H9 (cell line): ENCODE results near the gene STOX2. TPM values are rescaled to one million over a fixed set of nuclear protein-coding genes. Genes with fewer than 3 reads are reported as not detected.

Experiments
- DNase-seq: peaks from one replicate; pipeline ENCODE4 v3.0.0-alpha.2; 2017
- H2AFZ ChIP-seq: one replicate; pipeline ENCODE4 v1.6.1; 2013; ENCODE audit warnings: mild to moderate bottlenecking, low read length, control low read depth, moderate library complexity
- H2AK5ac ChIP-seq: 2 replicates; pipeline ENCODE4 v1.6.1; 2013; ENCODE audit warnings: low read length, control low read depth, mixed read lengths; ENCODE audit not compliant: insufficient read length
- H2BK120ac ChIP-seq: one replicate; pipeline ENCODE4 v1.6.1; 2013; ENCODE audit warnings: low read depth, mild to moderate bottlenecking, low read length, control low read depth, inconsistent platforms; ENCODE audit not compliant: poor library complexity, severe bottlenecking
- H2BK12ac ChIP-seq: 2 replicates; pipeline ENCODE4 v1.6.1; 2013; ENCODE audit warnings: low read length, control low read depth, mixed read lengths, low read depth; ENCODE audit not compliant: insufficient read length
- H2BK15ac ChIP-seq: 2 replicates; pipeline ENCODE4 v1.6.1; 2013; ENCODE audit warnings: low read depth, low read length, control low read depth
- H2BK20ac ChIP-seq: one replicate; pipeline ENCODE4 v1.6.1; 2013; ENCODE audit warnings: low read depth, mild to moderate bottlenecking, low read length, control low read depth, inconsistent platforms; ENCODE audit not compliant: poor library complexity, severe bottlenecking
- H2BK5ac ChIP-seq: 2 replicates; pipeline ENCODE4 v1.6.1; 2013; ENCODE audit warnings: low read length, control low read depth, mixed read lengths; ENCODE audit not compliant: insufficient read length
- H3K14ac ChIP-seq: 2 replicates; pipeline ENCODE4 v1.6.1; 2013; ENCODE audit warnings: low read length, control low read depth; ENCODE audit not compliant: insufficient read depth
- H3K18ac ChIP-seq: 2 replicates; pipeline ENCODE4 v1.6.1; 2013; ENCODE audit warnings: low read depth, mild to moderate bottlenecking, mixed read lengths, low read length, control low read depth; ENCODE audit not compliant: insufficient read length
- H3K23ac ChIP-seq: 2 replicates; pipeline ENCODE4 v1.6.1; 2013; ENCODE audit warnings: low read length, control low read depth, mixed read lengths, low read depth; ENCODE audit not compliant: insufficient read length
- H3K23me2 ChIP-seq: 2 replicates; pipeline ENCODE4 v1.6.1; 2013; ENCODE audit warnings: low read depth, mild to moderate bottlenecking, mixed read lengths, low read length, control low read depth; ENCODE audit not compliant: insufficient read length, poor library complexity, severe bottlenecking
- H3K27ac ChIP-seq: 2 replicates; pipeline ENCODE4 v1.5.1; 2013; ENCODE audit warnings: low read length, control low read depth, mixed read lengths, low read depth; ENCODE audit not compliant: insufficient read length
- H3K27me3 ChIP-seq: 2 replicates; pipeline ENCODE4 v1.6.1; 2013; ENCODE audit warnings: low read length, control low read depth, inconsistent platforms; ENCODE audit not compliant: insufficient read depth
- H3K4ac ChIP-seq: 2 replicates; pipeline ENCODE4 v1.6.1; 2013; ENCODE audit warnings: low read depth, mild to moderate bottlenecking, control low read depth, inconsistent platforms, low read length, moderate library complexity
- H3K4me1 ChIP-seq: 2 replicates; pipeline ENCODE4 v1.6.1; 2013; ENCODE audit warnings: low read length, control low read depth, inconsistent platforms; ENCODE audit not compliant: insufficient read depth
- H3K4me2 ChIP-seq: 2 replicates; pipeline ENCODE4 v1.6.1; 2013; ENCODE audit warnings: low read length, control low read depth, mixed read lengths; ENCODE audit not compliant: insufficient read length, insufficient read depth
- H3K56ac ChIP-seq: 2 replicates; pipeline ENCODE4 v1.6.1; 2013; ENCODE audit warnings: low read depth, mild to moderate bottlenecking, mixed read lengths, low read length, control low read depth; ENCODE audit not compliant: insufficient read length
- H3K79me1 ChIP-seq: 2 replicates; pipeline ENCODE4 v1.6.1; 2013; ENCODE audit warnings: low read depth, mild to moderate bottlenecking, moderate library complexity, low read length, control low read depth, inconsistent platforms; ENCODE audit not compliant: insufficient read depth, poor library complexity, severe bottlenecking
- H3K79me2 ChIP-seq: 2 replicates; pipeline ENCODE4 v1.6.1; 2013; ENCODE audit warnings: low read length, control low read depth, inconsistent platforms; ENCODE audit not compliant: insufficient read depth
- H3K9ac ChIP-seq: 2 replicates; pipeline ENCODE4 v1.6.1; 2013; ENCODE audit warnings: low read length, control low read depth, mixed read lengths; ENCODE audit not compliant: insufficient read length; ENCODE audit errors: extremely low read depth
- H3K9me3 ChIP-seq: one replicate; pipeline ENCODE4 v1.6.1; 2013; ENCODE audit warnings: low read depth, low read length, inconsistent platforms; ENCODE audit not compliant: control insufficient read depth
- H3T11ph ChIP-seq: one replicate; pipeline ENCODE4 v1.6.1; 2013; ENCODE audit warnings: mild to moderate bottlenecking, low read length, control low read depth, inconsistent platforms
- H4K20me1 ChIP-seq: one replicate; pipeline ENCODE4 v1.6.1; 2013; ENCODE audit not compliant: control insufficient read depth, insufficient read length, insufficient read depth
- H4K5ac ChIP-seq: 2 replicates; pipeline ENCODE4 v1.6.1; 2013; ENCODE audit warnings: low read depth, mild to moderate bottlenecking, mixed read lengths, low read length, control low read depth; ENCODE audit not compliant: insufficient read length
- H4K8ac ChIP-seq: replicated peaks from 2 replicates; pipeline ENCODE4 v1.6.1; 2013; ENCODE audit warnings: low read length, control low read depth, mixed read lengths, low read depth; ENCODE audit not compliant: insufficient read length
- H4K91ac ChIP-seq: 2 replicates; pipeline ENCODE4 v1.6.1; 2013; ENCODE audit warnings: low read depth, mild to moderate bottlenecking, moderate library complexity, mixed read lengths, low read length, control low read depth; ENCODE audit not compliant: insufficient read length
- H3K27ac Mint-ChIP-seq, 3 experiments: 2 replicates in 2 of 3; 3 replicates in 1 of 3; pipeline ENCODE4 v1.8.0; 2020 to 2021; ENCODE audit warnings: mixed read lengths in 3 of 3, mild to moderate bottlenecking in 1 of 3, moderate library complexity in 1 of 3
- H3K27me3 Mint-ChIP-seq: 2 replicates; pipeline ENCODE4 v1.8.0; 2021; ENCODE audit warnings: low read depth, mild to moderate bottlenecking, moderate library complexity, mixed read lengths
- H3K36me3 Mint-ChIP-seq, 3 experiments: 2 replicates in 2 of 3; 3 replicates in 1 of 3; pipeline ENCODE4 v1.8.0; 2020 to 2021; ENCODE audit warnings: low read depth in 3 of 3, mixed read lengths in 3 of 3; ENCODE audit not compliant: insufficient read depth in 1 of 3
- H3K4me1 Mint-ChIP-seq, 2 experiments: 2 replicates each; pipeline ENCODE4 v1.8.0; 2020; ENCODE audit warnings: mixed read lengths in 2 of 2
- H3K4me3 Mint-ChIP-seq, 2 experiments: 2 replicates in 1 of 2; 3 replicates in 1 of 2; pipeline ENCODE4 v1.8.0; 2020 to 2021; ENCODE audit warnings: mild to moderate bottlenecking in 2 of 2, mixed read lengths in 2 of 2, moderate library complexity in 1 of 2
- H3K9me3 Mint-ChIP-seq, 2 experiments: 2 replicates in 1 of 2; 3 replicates in 1 of 2; pipeline ENCODE4 v1.8.0; 2020; ENCODE audit warnings: mild to moderate bottlenecking in 2 of 2, mixed read lengths in 2 of 2, moderate library complexity in 1 of 2
- CTCF ChIP-seq: fragments of 200-600 bp; sonication (generic); conservative IDR thresholded peaks from 3 replicates; pipeline ENCODE4 v1.8.0; 2021; ENCODE audit warnings: antibody characterized with exemption, mild to moderate bottlenecking
- WGBS: extraction: QIAGEN DNeasy Blood & Tissue Kit; methylation state at CpG from one replicate; pipeline ENCODE4 v1.1.7; 2013; ENCODE audit warnings: missing lambda C conversion rate, low lambda C conversion rate, mixed read lengths; ENCODE audit not compliant: insufficient read length; ENCODE audit errors: extremely low coverage; 5-methylcytosine and 5-hydroxymethylcytosine counted together
- total RNA-seq: library from RNA; stranded (reverse); gene quantifications from 2 replicates; pipeline ENCODE4 v1.2.1, GENCODE V29; 2021

The STOX2 gene
- total RNA-seq, 1 experiment from 2014 or later, result 28.2 TPM

GRCh38 chr4:184052616-184053015 lies 147.5 kb downstream of the STOX2 start:
- Histone ChIP-seq H2AK5ac (no peak overlapping the region), H4K8ac (no peak overlapping the region), H2BK5ac (no peak overlapping the region), H2AFZ (no peak overlapping the region), H3K4me2 (no peak overlapping the region), H2BK120ac (no peak overlapping the region), H4K20me1 (no peaks in the 10 kb centered on the region), H3K4ac (no peak overlapping the region), H3K23me2 (no peaks in the 10 kb centered on the region), H2BK20ac (no peak overlapping the region), H3T11ph (no peak overlapping the region), H3K23ac (no peak overlapping the region), H3K27ac (no peak overlapping the region), H3K27me3 (no peaks in the 10 kb centered on the region), H3K56ac (no peak overlapping the region), H4K5ac (no peak overlapping the region), H2BK15ac (no peak overlapping the region), H3K79me1 (no peaks in the 10 kb centered on the region), H3K4me1 (peaks cover 3% of the 10 kb centered on the region; the same call in 1 of the 2 replicates), H3K14ac (no peak overlapping the region), H2BK12ac (no peak overlapping the region), H4K91ac (no peak overlapping the region), H3K9me3 (no peaks in the 10 kb centered on the region), H3K18ac (no peak overlapping the region), H3K9ac (no peak overlapping the region), H3K79me2 (no peaks in the 10 kb centered on the region)
- peaks cover 9 to 11% of the 10 kb centered on the region in 2 experiments for H3K4me1 Mint-ChIP-seq
- no peak overlapping the region for H3K4me3 Mint-ChIP-seq
- no peaks in the 10 kb centered on the region for H3K27me3 Mint-ChIP-seq
- no peak for TF ChIP-seq CTCF
- H3K27ac Mint-ChIP-seq, result no peak overlapping the region; a peak in 1 of 7 replicates
- no CpG with 5 or more reads among the region's 2 CpGs for WGBS
- DNase-seq, result no peak
- peaks cover 0 to 4% (median 0%) of the 10 kb centered on the region in 3 experiments; a peak in 3 of 7 replicates for H3K36me3 Mint-ChIP-seq
- H3K9me3 Mint-ChIP-seq, result peaks cover 6 to 11% of the 10 kb centered on the region in 2 experiments; a peak in 4 of 5 replicates
